Natural killer cell (primary cell): ENCODE measurements around the gene ZNF506. TPM values are rescaled to one million over a fixed set of nuclear protein-coding genes. Genes with fewer than 3 reads are reported as not detected.
"Not testable (repeated sequence)": the region's sequence is repeated elsewhere in the genome, so short reads cannot be mapped to it uniquely, and the experiment has no call there.

Source experiments
- ATAC-seq, 3 donors: fragments of 150-1000 bp in 2 of 3; fragments of 200-7000 bp in 1 of 3; cut with Tn5 transposase; 1 replicate in 1 of 3; 2 replicates in 2 of 3; pipeline ENCODE4 v1.10.0; 2021; ENCODE audit warnings: mild to moderate bottlenecking in 2 of 3, moderate library complexity in 2 of 3
- DNase-seq, 2 donors: peaks; one replicate each; pipeline versions ENCODE4 v3.0.0 to v3.0.0-alpha.2; 2013 to 2021; ENCODE audit warnings: mixed read lengths in 1 of 2
- H3K27ac ChIP-seq: one replicate; pipeline ENCODE4 v1.5.1; 2013; ENCODE audit warnings: mild to moderate bottlenecking, low read length
- H3K27me3 ChIP-seq: one replicate; pipeline ENCODE4 v1.6.1; 2013; ENCODE audit warnings: low read length; ENCODE audit not compliant: control insufficient read depth, insufficient read depth
- H3K36me3 ChIP-seq: one replicate; pipeline ENCODE4 v1.6.1; 2013; ENCODE audit warnings: low read length; ENCODE audit not compliant: control insufficient read depth, insufficient read depth
- H3K4me1 ChIP-seq: one replicate; pipeline ENCODE4 v1.6.1; 2013; ENCODE audit warnings: low read length; ENCODE audit not compliant: control insufficient read depth, insufficient read depth
- H3K4me3 ChIP-seq: one replicate; pipeline ENCODE4 v1.5.1; 2013; ENCODE audit warnings: low read length
- H3K9me3 ChIP-seq: one replicate; pipeline ENCODE4 v1.6.1; 2013; ENCODE audit warnings: low read length; ENCODE audit not compliant: control insufficient read depth, insufficient read depth
- H3K27ac Mint-ChIP-seq, 2 donors: one replicate each; pipeline ENCODE4 v1.8.0; 2022; ENCODE audit warnings: mild to moderate bottlenecking in 2 of 2, mixed read lengths in 2 of 2, moderate library complexity in 1 of 2
- H3K27me3 Mint-ChIP-seq, 2 donors: one replicate each; pipeline ENCODE4 v1.8.0; 2022; ENCODE audit warnings: low read depth in 2 of 2, mixed read lengths in 2 of 2
- H3K36me3 Mint-ChIP-seq: one replicate; pipeline ENCODE4 v1.8.0; 2022; ENCODE audit warnings: mixed read lengths
- H3K4me1 Mint-ChIP-seq, 2 donors: one replicate each; pipeline ENCODE4 v1.8.0; 2022; ENCODE audit warnings: mixed read lengths in 2 of 2
- H3K4me3 Mint-ChIP-seq: one replicate; pipeline ENCODE4 v1.8.0; 2022; ENCODE audit warnings: mild to moderate bottlenecking, moderate library complexity, mixed read lengths
- H3K9me3 Mint-ChIP-seq, 2 donors: one replicate each; pipeline ENCODE4 v1.8.0; 2022; ENCODE audit warnings: mixed read lengths in 2 of 2
- CTCF ChIP-seq: fragments of 200-600 bp; IDR thresholded peaks from one replicate; pipeline ENCODE4 v1.8.0; 2022; ENCODE audit warnings: antibody characterized with exemption
- WGBS: methylation state at CpG from one replicate; pipeline ENCODE4 v1.1.7; 2013; ENCODE audit warnings: missing lambda C conversion rate; ENCODE audit not compliant: insufficient coverage; 5-methylcytosine and 5-hydroxymethylcytosine counted together
- intact Hi-C: fragments of 100-400 bp; cut with micrococcal nuclease; formaldehyde crosslinking; loops from one replicate; pipeline ENCODE4 v1.14.2; 2022
- total RNA-seq, 4 donors: library from RNA; stranded (reverse); fragments of 120-200 nt in 1 of 4; gene quantifications; one replicate each; pipeline versions ENCODE4 v1.2.3 to v1.2.4, GENCODE V29; 2013 to 2022

The ZNF506 gene
- total RNA-seq, 3 donors from 2014 or later (not counting 1 experiment from before 2014, with no cell fraction given) = 35.0 to 62.8 (median 44.0) TPM

- no peak for TF ChIP-seq CTCF
- no peaks in the 10 kb centered on the region for H3K9me3 Mint-ChIP-seq
- Histone ChIP-seq H3K4me3 (no peak overlapping the region), H3K4me1 (peaks cover 22% of the 10 kb centered on the region), H3K36me3 (peaks cover 3% of the 10 kb centered on the region), H3K27me3 (no peaks in the 10 kb centered on the region), H3K9me3 (no peaks in the 10 kb centered on the region), H3K27ac (peak overlapping the region; percentile 3)
- H3K4me3 Mint-ChIP-seq = no peak overlapping the region
- intact Hi-C loops = no loop called here
- WGBS = 94% methylated on average over 4 of the region's 9 CpGs
- H3K27me3 Mint-ChIP-seq = no peaks in the 10 kb centered on the region
- H3K27ac Mint-ChIP-seq = peak overlapping the region; percentile 68 to 81
- no peak for DNase-seq
- H3K4me1 Mint-ChIP-seq = peaks cover 61% of the 10 kb centered on the region in 2 donors
- no peak for ATAC-seq
- H3K36me3 Mint-ChIP-seq = no peaks in the 10 kb centered on the region
Measured at GRCh38 chr19:19816679-19817078, 4.9 kb downstream of the ZNF506 start.

- DNase-seq, H3K27ac ChIP-seq, H3K36me3 ChIP-seq, H3K4me3 Mint-ChIP-seq, H3K9me3 Mint-ChIP-seq, H3K9me3 ChIP-seq, H3K4me3 ChIP-seq, ATAC-seq, H3K27me3 Mint-ChIP-seq, H3K4me1 ChIP-seq, intact Hi-C loops, H3K36me3 Mint-ChIP-seq, H3K27me3 ChIP-seq: not testable (repeated sequence)
- peak overlapping the region; percentile 58 to 67 for H3K27ac Mint-ChIP-seq
- H3K4me1 Mint-ChIP-seq = peaks cover 50 to 57% of the 10 kb centered on the region in 2 donors
- WGBS = 85% methylated on average over 1 of the region's 1 CpG
Measured at GRCh38 chr19:19811999-19812398, 9.6 kb downstream of the ZNF506 start.

- Mint-ChIP-seq H3K4me3 (no peak overlapping the region), H3K4me1 (peaks cover 29 to 39% of the 10 kb centered on the region in 2 donors), H3K9me3 (no peaks in the 10 kb centered on the region), H3K27me3 (no peaks in the 10 kb centered on the region), H3K27ac (peak overlapping the region; percentile 58 to 64), H3K36me3 (no peaks in the 10 kb centered on the region)
- ATAC-seq (no peak), DNase-seq (no peak)
- no peak for TF ChIP-seq CTCF
- Histone ChIP-seq H3K9me3 (peaks cover under 1% of the 10 kb centered on the region), H3K27ac (no peak overlapping the region), H3K4me3 (no peak overlapping the region), H3K27me3 (no peaks in the 10 kb centered on the region), H3K36me3 (peaks cover 16% of the 10 kb centered on the region), H3K4me1 (no peaks in the 10 kb centered on the region)
- intact Hi-C loops = no loop called here
- 100% methylated on average over 1 of the region's 1 CpG for WGBS
Measured at GRCh38 chr19:19805480-19805879, 16.1 kb downstream of the ZNF506 start.

GRCh38 chr19:19788015-19788414, 33.5 kb downstream of the ZNF506 start:
- ATAC-seq (no peak), DNase-seq (no peak)
- no peak overlapping the region for H3K27ac ChIP-seq
- Mint-ChIP-seq H3K4me1 (peaks cover 16% of the 10 kb centered on the region in 2 donors), H3K36me3 (no peaks in the 10 kb centered on the region), H3K27me3 (no peaks in the 10 kb centered on the region), H3K4me3 (no peak overlapping the region), H3K9me3 (no peaks in the 10 kb centered on the region), H3K27ac (no peak overlapping the region)
- no peak overlapping the region for H3K4me3 ChIP-seq
- intact Hi-C loops = no loop called here
- H3K9me3 ChIP-seq = no peaks in the 10 kb centered on the region
- no peak for TF ChIP-seq CTCF
- 100% methylated on average over 1 of the region's 1 CpG for WGBS
- peaks cover 45% of the 10 kb centered on the region for H3K36me3 ChIP-seq
- H3K27me3 ChIP-seq = no peaks in the 10 kb centered on the region
- H3K4me1 ChIP-seq = no peaks in the 10 kb centered on the region

- H3K4me1 Mint-ChIP-seq = peaks cover 30 to 31% of the 10 kb centered on the region in 2 donors
- peak overlapping the region; percentile 17 to 51 for H3K27ac Mint-ChIP-seq
- H3K36me3 Mint-ChIP-seq, DNase-seq, H3K27ac ChIP-seq, intact Hi-C loops, H3K4me3 Mint-ChIP-seq, H3K9me3 Mint-ChIP-seq, H3K4me1 ChIP-seq, H3K27me3 Mint-ChIP-seq, H3K4me3 ChIP-seq, ATAC-seq, H3K9me3 ChIP-seq, H3K27me3 ChIP-seq: not testable (repeated sequence)
- H3K36me3 ChIP-seq = peaks cover 27% of the 10 kb centered on the region
- 97% methylated on average over 18 of the region's 19 CpGs for WGBS
Measured at GRCh38 chr19:19785476-19785875, 36.1 kb downstream of the ZNF506 start.
